H1 (cell line): ENCODE results near the gene RPS6KA4. TPM values are rescaled to one million over a fixed set of nuclear protein-coding genes. Genes with fewer than 3 reads are reported as not detected.

Source experiments
- CTCF ChIA-PET: fragments of 300-600 bp; sonication (Branson Sonifier 250); formaldehyde crosslinking; loops from one replicate; lab custom pipeline; 2021; ENCODE audit not compliant: partially characterized antibody; lab: Charles Lee
- POLR2A ChIA-PET: fragments of 300-600 bp; sonication (Branson Sonifier 250); formaldehyde crosslinking; loops from one replicate; lab custom pipeline; 2021; ENCODE audit warnings: inconsistent platforms; ENCODE audit not compliant: partially characterized antibody; lab: Charles Lee
- DNase-seq, 2 experiments: peaks; one replicate each; pipeline versions ENCODE4 v3.0.0 to v3.0.0-alpha.2; 2010 to 2022; ENCODE audit warnings: low spot score in 2 of 2, low read depth in 1 of 2, mixed read lengths in 1 of 2
- FAIRE-seq: peaks from 2 replicates; lab custom pipeline; 2011; peaks lifted over from hg19 to GRCh38; lab: Jason Lieb, UNC
- H2AFZ ChIP-seq: 2 replicates; pipeline ENCODE4 v1.8.1; 2012; ENCODE audit warnings: low read length, inconsistent platforms
- H2AK5ac ChIP-seq: 2 replicates; pipeline ENCODE4 v1.6.1; 2013; ENCODE audit warnings: low read depth, low read length
- H2BK120ac ChIP-seq: replicated peaks from 2 replicates; pipeline ENCODE3; 2013; ENCODE audit warnings: low read depth, low read length, inconsistent platforms
- H2BK12ac ChIP-seq: 2 replicates; pipeline ENCODE4 v1.6.1; 2013; ENCODE audit warnings: low read depth, low read length
- H2BK15ac ChIP-seq: 2 replicates; pipeline ENCODE4 v1.6.1; 2013; ENCODE audit warnings: low read length
- H2BK20ac ChIP-seq: 2 replicates; pipeline ENCODE4 v1.6.1; 2013; ENCODE audit warnings: low read length
- H2BK5ac ChIP-seq: 2 replicates; pipeline ENCODE4 v1.6.1; 2013; ENCODE audit warnings: low read depth, low read length
- H3K14ac ChIP-seq: 2 replicates; pipeline ENCODE4 v1.6.1; 2013; ENCODE audit warnings: inconsistent platforms; ENCODE audit not compliant: insufficient read length
- H3K18ac ChIP-seq: 2 replicates; pipeline ENCODE4 v1.6.1; 2013; ENCODE audit warnings: low read length; ENCODE audit errors: extremely low read depth
- H3K23ac ChIP-seq: 2 replicates; pipeline ENCODE4 v1.6.1; 2013; ENCODE audit warnings: inconsistent platforms; ENCODE audit not compliant: insufficient read length
- H3K23me2 ChIP-seq: 2 replicates; pipeline ENCODE4 v1.6.1; 2013; ENCODE audit warnings: low read depth, low read length
- H3K27ac ChIP-seq: 2 replicates; pipeline ENCODE4 v1.6.1; 2011; ENCODE audit warnings: low read depth, low read length, inconsistent platforms
- H3K27me3 ChIP-seq, 4 experiments: replicated peaks in 1 of 4; 1 replicate in 1 of 4; 2 replicates in 3 of 4; pipeline versions ENCODE4 v1.6.1 to v1.8.1; 2011 to 2013; ENCODE audit warnings: low read length in 3 of 4, mild to moderate bottlenecking in 3 of 4, inconsistent platforms in 2 of 4, mixed read lengths in 2 of 4, moderate library complexity in 1 of 4; ENCODE audit not compliant: control insufficient read depth in 3 of 4, insufficient read depth in 3 of 4; ENCODE audit errors: extremely low read depth in 1 of 4
- H3K36me3 ChIP-seq, 4 experiments: 2 replicates each; pipeline versions ENCODE4 v1.6.1 to v1.8.1; 2011 to 2013; ENCODE audit warnings: mild to moderate bottlenecking in 4 of 4, low read length in 3 of 4, moderate library complexity in 2 of 4, control low read depth in 1 of 4, inconsistent platforms in 1 of 4; ENCODE audit not compliant: insufficient read depth in 4 of 4, control insufficient read depth in 2 of 4
- H3K4ac ChIP-seq: replicated peaks from 2 replicates; pipeline ENCODE3; 2013; ENCODE audit warnings: low read length, low read depth, mixed read lengths, inconsistent platforms; ENCODE audit not compliant: insufficient read length
- H3K4me1 ChIP-seq, 4 experiments: replicated peaks in 1 of 4; 1 replicate in 1 of 4; 2 replicates in 3 of 4; pipeline versions ENCODE4 v1.6.1 to v1.8.1; 2011 to 2013; ENCODE audit warnings: low read length in 3 of 4, inconsistent platforms in 2 of 4, mixed read lengths in 1 of 4; ENCODE audit not compliant: insufficient read depth in 4 of 4, control insufficient read depth in 3 of 4
- H3K4me2 ChIP-seq, 2 experiments: 2 replicates each; pipeline versions ENCODE4 v1.6.1 to v1.8.1; 2011 to 2013; ENCODE audit warnings: low read depth in 2 of 2, low read length in 2 of 2, control low read depth in 1 of 2, inconsistent platforms in 1 of 2, mild to moderate bottlenecking in 1 of 2; ENCODE audit not compliant: insufficient read depth in 1 of 2
- H3K4me3 ChIP-seq, 4 experiments: fragments of 200-600, 300-600 bp in 1 of 4; sonication (generic), shearing (Covaris generic), sonication (Bioruptor Twin) in 1 of 4; 2 replicates each; pipeline versions ENCODE4 v1.5.1 to v1.8.1; 2011 to 2016; ENCODE audit warnings: low read length in 4 of 4, low read depth in 3 of 4, control low read depth in 2 of 4, inconsistent platforms in 2 of 4, mild to moderate bottlenecking in 2 of 4, mixed read lengths in 1 of 4, moderate library complexity in 1 of 4; ENCODE audit not compliant: insufficient read depth in 2 of 4; ENCODE audit errors: extremely low read depth in 1 of 4
- H3K56ac ChIP-seq: replicated peaks from 2 replicates; pipeline ENCODE3; 2013; ENCODE audit warnings: low read depth, mild to moderate bottlenecking, mixed read lengths, low read length, inconsistent platforms; ENCODE audit not compliant: insufficient read length
- H3K79me1 ChIP-seq: 2 replicates; pipeline ENCODE4 v1.6.1; 2013; ENCODE audit warnings: low read depth, low read length, control low read depth
- H3K79me2 ChIP-seq, 2 experiments: 2 replicates each; pipeline versions ENCODE4 v1.6.1 to v1.8.1; 2012 to 2013; ENCODE audit warnings: low read length in 2 of 2, mild to moderate bottlenecking in 2 of 2, inconsistent platforms in 1 of 2; ENCODE audit not compliant: insufficient read depth in 2 of 2, control insufficient read depth in 1 of 2
- H3K9ac ChIP-seq, 4 experiments: replicated peaks in 1 of 4; 1 replicate in 1 of 4; 2 replicates in 3 of 4; pipeline versions ENCODE4 v1.6.1 to v1.8.1; 2011 to 2013; ENCODE audit warnings: low read depth in 3 of 4, low read length in 3 of 4, control low read depth in 2 of 4, mild to moderate bottlenecking in 2 of 4, moderate library complexity in 2 of 4, inconsistent platforms in 1 of 4; ENCODE audit errors: extremely low read depth in 1 of 4
- H3K9me3 ChIP-seq, 2 experiments: 2 replicates each; pipeline versions ENCODE4 v1.6.1 to v1.8.1; 2012 to 2013; ENCODE audit warnings: mild to moderate bottlenecking in 2 of 2, moderate library complexity in 2 of 2, control low read depth in 1 of 2, inconsistent platforms in 1 of 2, low read depth in 1 of 2, low read length in 1 of 2, mixed read lengths in 1 of 2; ENCODE audit not compliant: insufficient read depth in 2 of 2
- H4K20me1 ChIP-seq, 2 experiments: replicated peaks in 1 of 2; 2 replicates each; pipeline versions ENCODE3 to v1.8.1; 2011 to 2013; ENCODE audit warnings: inconsistent platforms in 2 of 2, low read length in 2 of 2, mild to moderate bottlenecking in 1 of 2; ENCODE audit not compliant: insufficient read depth in 2 of 2, control insufficient read depth in 1 of 2
- H4K5ac ChIP-seq: 2 replicates; pipeline ENCODE4 v1.6.1; 2013; ENCODE audit warnings: low read length, low read depth, mixed read lengths, inconsistent platforms; ENCODE audit not compliant: insufficient read length
- H4K8ac ChIP-seq: 2 replicates; pipeline ENCODE4 v1.8.0; 2013; ENCODE audit warnings: mild to moderate bottlenecking, moderate library complexity, low read length, inconsistent platforms; ENCODE audit not compliant: insufficient read depth; ENCODE audit errors: extremely low read depth
- H4K91ac ChIP-seq: replicated peaks from 2 replicates; pipeline ENCODE3; 2013; ENCODE audit warnings: low read length, mixed read lengths, inconsistent platforms; ENCODE audit not compliant: insufficient read length
- ASH2L ChIP-seq: fragments of 200-600, 300-600 bp; sonication (generic); IDR thresholded peaks from one replicate; pipeline ENCODE4 v1.7.1; 2017; ENCODE audit warnings: low read length
- CHD1 ChIP-seq: IDR thresholded peaks from 2 replicates; pipeline ENCODE4 v1.6.1; 2012; ENCODE audit warnings: low read depth, low read length, improper control_type of control experiment
- CREB1 ChIP-seq: IDR thresholded peaks from 2 replicates; pipeline ENCODE4 v1.6.1; 2012; ENCODE audit warnings: inconsistent platforms
- CTBP2 ChIP-seq: IDR thresholded peaks from 2 replicates; pipeline ENCODE4 v1.7.0; 2011; ENCODE audit warnings: borderline replicate concordance, mild to moderate bottlenecking, moderate library complexity, mixed read lengths, low read length; ENCODE audit not compliant: insufficient read depth, insufficient read length
- EZH2 ChIP-seq: fragments of 200-600 bp; sonication (generic); IDR thresholded peaks from 2 replicates; pipeline ENCODE4 v1.7.1; 2012; ENCODE audit warnings: low read depth, mild to moderate bottlenecking, moderate library complexity, low read length, inconsistent platforms; ENCODE audit not compliant: severe bottlenecking
- GABPA ChIP-seq: IDR thresholded peaks from 2 replicates; pipeline ENCODE4 v1.6.1; 2011; ENCODE audit warnings: mild to moderate bottlenecking, low read length, moderate library complexity, borderline replicate concordance; ENCODE audit not compliant: insufficient read depth
- GTF2F1 ChIP-seq: IDR thresholded peaks from 2 replicates; pipeline ENCODE4 v1.6.1; 2012; ENCODE audit warnings: low read depth, low read length, improper control_type of control experiment, borderline replicate concordance
- KDM5A ChIP-seq: fragments of 200-600 bp; IDR thresholded peaks from 2 replicates; pipeline ENCODE4 v1.7.1; 2012; ENCODE audit warnings: mild to moderate bottlenecking, low read length, inconsistent platforms, mixed read lengths
- POLR2AphosphoS5 ChIP-seq: IDR thresholded peaks from 2 replicates; pipeline ENCODE4 v1.6.1; 2011; ENCODE audit warnings: low read depth, low read length
- RNF2 ChIP-seq: fragments of 200-900, 300-1000 bp; sonication (generic); IDR thresholded peaks from 2 replicates; pipeline ENCODE4 v1.7.1; 2016; ENCODE audit warnings: borderline replicate concordance, low read depth, mild to moderate bottlenecking, antibody characterized with exemption, low read length; ENCODE audit not compliant: poor library complexity, severe bottlenecking; ENCODE audit errors: missing control alignments
- TAF1 ChIP-seq: IDR thresholded peaks from 2 replicates; pipeline ENCODE4 v1.6.1; 2011; ENCODE audit warnings: mild to moderate bottlenecking, low read depth, low read length
- WGBS, 2 experiments: shearing (Covaris generic) in 1 of 2; methylation state at CpG; one replicate each; pipeline versions ENCODE4 v1.1.6 to v1.1.7; 2013 to 2015; ENCODE audit warnings: low lambda C conversion rate in 2 of 2, mixed read lengths in 2 of 2, inconsistent platforms in 1 of 2, low coverage in 1 of 2, missing lambda C conversion rate in 1 of 2; ENCODE audit not compliant: insufficient replicate concordance in 2 of 2, insufficient coverage in 1 of 2, insufficient read length in 1 of 2; ENCODE audit errors: extremely low coverage in 1 of 2, missing lambda C conversion rate in 1 of 2; 5-methylcytosine and 5-hydroxymethylcytosine counted together
- polyA plus RNA-seq, 7 experiments: library from polyadenylated mRNA; depleted of rRNA in 3 of 7; stranded (reverse) in 5 of 7; unstranded in 2 of 7; fragments of >200 nt in 5 of 7; fragments of 200-250 nt in 2 of 7; gene quantifications; 1 replicate in 5 of 7; 2 replicates in 1 of 7; 4 replicates in 1 of 7; pipeline versions ENCODE4 v1.2.1 to v1.2.3, GENCODE V29; 2011 to 2013; ENCODE audit warnings: missing spikeins in 2 of 7, mixed read lengths in 2 of 7
- total RNA-seq: library from RNA; stranded (reverse); fragmentation: NEBNext Ultra II Directional; extraction: Animal tissue kit (Norgen Biotek cat#: 25700); gene quantifications from 2 replicates; pipeline ENCODE4 v1.2.1, GENCODE V29; 2021
- TF ChIP-seq, protein P1 (sequence below): IDR thresholded peaks from 2 replicates; pipeline ENCODE4 v1.6.1; 2011; ENCODE audit warnings: low read length, improper control_type of control experiment

RPS6KA4 gene
- total and polyA plus RNA-seq, 2 of the 8 experiments (the other 6 are each of a cell fraction or from before 2014, with no cell fraction given), result 8.2 to 12.6 TPM

DNA sequence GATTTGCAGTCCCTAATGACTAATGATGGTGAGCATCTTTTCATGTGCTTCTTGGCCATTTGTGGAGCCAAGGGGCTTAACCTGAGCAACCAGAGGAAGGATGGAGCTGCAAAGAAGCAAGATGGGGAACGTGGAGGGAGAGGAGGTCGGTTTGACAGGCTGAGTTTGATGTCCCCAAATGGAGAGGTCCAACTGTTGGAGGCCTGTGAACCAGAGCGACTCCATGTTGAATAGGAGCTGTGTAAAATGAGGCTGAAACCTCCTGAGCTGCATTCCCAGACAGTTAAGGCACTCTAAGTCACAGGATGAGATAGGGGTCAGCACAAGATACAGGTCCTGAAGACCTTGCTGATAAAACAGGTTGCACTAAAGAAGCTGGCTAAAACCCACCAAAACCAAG is 54.5 kb downstream of the RPS6KA4 start:
- no peak overlapping the region for H2AFZ ChIP-seq
- no peak overlapping the region for H4K91ac ChIP-seq
- FAIRE-seq, result no peak
- no peaks in the 10 kb centered on the region for H3K79me2 ChIP-seq
- no peak overlapping the region for H3K27ac ChIP-seq
- H3K23ac ChIP-seq, result no peak overlapping the region
- ChIA-PET CTCF (interaction anchor here (0.7 to 1.4 kb wide), 5 partner anchors 9 to 57 kb away, joined by 3 to 5 read pairs (median 4); no protein-coding TSS in a partner anchor), POLR2A (no interaction called here)
- TF ChIP-seq ASH2L (no peak), CREB1 (no peak), KDM5A (no peak), POLR2AphosphoS5 (no peak), EZH2 (no peak), TAF1 (no peak), CHD1 (no peak), GABPA (no peak), CTBP2 (no peak), GTF2F1 (no peak), RNF2 (no peak)
- TF ChIP-seq, protein P1, sequence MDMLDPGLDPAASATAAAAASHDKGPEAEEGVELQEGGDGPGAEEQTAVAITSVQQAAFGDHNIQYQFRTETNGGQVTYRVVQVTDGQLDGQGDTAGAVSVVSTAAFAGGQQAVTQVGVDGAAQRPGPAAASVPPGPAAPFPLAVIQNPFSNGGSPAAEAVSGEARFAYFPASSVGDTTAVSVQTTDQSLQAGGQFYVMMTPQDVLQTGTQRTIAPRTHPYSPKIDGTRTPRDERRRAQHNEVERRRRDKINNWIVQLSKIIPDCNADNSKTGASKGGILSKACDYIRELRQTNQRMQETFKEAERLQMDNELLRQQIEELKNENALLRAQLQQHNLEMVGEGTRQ, result no peak
- H3K14ac ChIP-seq, result no peak overlapping the region
- no peaks in the 10 kb centered on the region for H3K36me3 ChIP-seq
- no peak overlapping the region for H2BK12ac ChIP-seq
- H3K79me1 ChIP-seq, result no peaks in the 10 kb centered on the region
- peaks cover 0 to 5% (median 0%) of the 10 kb centered on the region in 4 experiments; a peak in 4 of 7 replicates for H3K27me3 ChIP-seq
- H2BK120ac ChIP-seq, result no peak overlapping the region
- WGBS, 2 experiments, result 83% methylated on average over 3 of the region's 3 CpGs; no CpG with 5 or more reads in 1 of the 2 experiments
- H4K8ac ChIP-seq, result no peak overlapping the region
- H2BK5ac ChIP-seq, result no peak overlapping the region
- H3K56ac ChIP-seq, result no peak overlapping the region
- H3K4me2 ChIP-seq, result no peak overlapping the region
- no peak overlapping the region for H3K18ac ChIP-seq
- H3K9ac ChIP-seq, result no peak overlapping the region
- H2BK20ac ChIP-seq, result no peak overlapping the region
- H3K9me3 ChIP-seq, result no peaks in the 10 kb centered on the region
- no peak overlapping the region for H2BK15ac ChIP-seq
- no peaks in the 10 kb centered on the region; the same call in 1 of the 2 replicates for H3K23me2 ChIP-seq
- no peaks in the 10 kb centered on the region for H4K20me1 ChIP-seq
- H3K4me1 ChIP-seq, result peaks cover 3 to 7% (median 4%) of the 10 kb centered on the region in 4 experiments; a peak in 5 of 7 replicates
- no peak for DNase-seq
- no peak overlapping the region for H3K4me3 ChIP-seq
- H3K4ac ChIP-seq, result no peak overlapping the region
- no peak overlapping the region for H2AK5ac ChIP-seq
- no peak overlapping the region for H4K5ac ChIP-seq
